Immature natural killer cell (primary cell): ENCODE results near the gene TLK1. TPM values are rescaled to one million over a fixed set of nuclear protein-coding genes. Genes with fewer than 3 reads are reported as not detected.

Source experiments
- DNase-seq, 3 donors: peaks; one replicate each; pipeline ENCODE4 v3.0.0; 2022; ENCODE audit warnings: mixed read lengths in 1 of 3
- H3K27ac Mint-ChIP-seq, 6 donors: one replicate each; pipeline ENCODE4 v1.8.0; 2020; ENCODE audit warnings: mixed read lengths in 6 of 6, mild to moderate bottlenecking in 5 of 6, inconsistent platforms in 4 of 6, moderate library complexity in 3 of 6
- H3K27me3 Mint-ChIP-seq, 3 donors: one replicate each; pipeline ENCODE4 v1.8.0; 2020 to 2021; ENCODE audit warnings: low read depth in 3 of 3, mild to moderate bottlenecking in 3 of 3, mixed read lengths in 3 of 3, moderate library complexity in 3 of 3, inconsistent platforms in 1 of 3
- H3K36me3 Mint-ChIP-seq, 3 donors: one replicate each; pipeline ENCODE4 v1.8.0; 2020; ENCODE audit warnings: mixed read lengths in 3 of 3, inconsistent platforms in 2 of 3, mild to moderate bottlenecking in 2 of 3
- H3K4me1 Mint-ChIP-seq, 2 donors: one replicate each; pipeline ENCODE4 v1.8.0; 2020; ENCODE audit warnings: inconsistent platforms in 2 of 2, mild to moderate bottlenecking in 2 of 2, mixed read lengths in 2 of 2, moderate library complexity in 1 of 2
- H3K4me3 Mint-ChIP-seq, 5 donors: one replicate each; pipeline ENCODE4 v1.8.0; 2020; ENCODE audit warnings: mild to moderate bottlenecking in 5 of 5, mixed read lengths in 5 of 5, inconsistent platforms in 3 of 5, moderate library complexity in 3 of 5
- H3K9me3 Mint-ChIP-seq, 6 donors: one replicate each; pipeline ENCODE4 v1.8.0; 2020; ENCODE audit warnings: mild to moderate bottlenecking in 6 of 6, mixed read lengths in 6 of 6, inconsistent platforms in 4 of 6, moderate library complexity in 3 of 6
- polyA plus RNA-seq, 3 donors: library from polyadenylated mRNA; unstranded; fragments of 300-500 nt; fragmentation: Illumina TruSeq; gene quantifications; one replicate each; pipeline ENCODE4 v1.2.3, GENCODE V29; 2021

Gene TLK1
- polyA plus RNA-seq, 3 donors from 2014 or later, result 6.9 to 53.1 (median 26.2) TPM

- Mint-ChIP-seq H3K4me1 (no peaks in the 10 kb centered on the region), H3K27me3 (peaks cover 3 to 7% (median 4%) of the 10 kb centered on the region in 3 donors), H3K36me3 (no peaks in the 10 kb centered on the region), H3K9me3 (no peaks in the 10 kb centered on the region), H3K27ac (no peak overlapping the region), H3K4me3 (no peak overlapping the region)
- no peak for DNase-seq
These were observed 20.7 kb upstream of the TLK1 start for GRCh38 chr2:171181064-171182049.

- Mint-ChIP-seq H3K4me3 (no peak overlapping the region), H3K4me1 (no peaks in the 10 kb centered on the region), H3K27ac (no peak overlapping the region), H3K27me3 (peaks cover 3 to 9% (median 4%) of the 10 kb centered on the region in 3 donors), H3K36me3 (no peaks in the 10 kb centered on the region), H3K9me3 (no peaks in the 10 kb centered on the region)
- no peak for DNase-seq
These were observed 19.7 kb upstream of the TLK1 start for GRCh38 chr2:171180229-171180930.

GRCh38 chr2:171178993-171179392, 18.3 kb upstream of the TLK1 start:
- no peak for DNase-seq
- H3K4me3 Mint-ChIP-seq, result no peak overlapping the region
- no peak overlapping the region for H3K27ac Mint-ChIP-seq
- H3K27me3 Mint-ChIP-seq, result peaks cover 2 to 7% (median 3%) of the 10 kb centered on the region in 3 donors
- no peaks in the 10 kb centered on the region for H3K9me3 Mint-ChIP-seq
- no peaks in the 10 kb centered on the region for H3K4me1 Mint-ChIP-seq
- no peaks in the 10 kb centered on the region for H3K36me3 Mint-ChIP-seq

- H3K27me3 Mint-ChIP-seq, result peaks cover 2 to 5% (median 2%) of the 10 kb centered on the region in 3 donors
- DNase-seq, result no peak
- no peak overlapping the region for H3K27ac Mint-ChIP-seq
- no peak overlapping the region for H3K4me3 Mint-ChIP-seq
- H3K9me3 Mint-ChIP-seq, result no peaks in the 10 kb centered on the region
- no peaks in the 10 kb centered on the region for H3K4me1 Mint-ChIP-seq
- no peaks in the 10 kb centered on the region for H3K36me3 Mint-ChIP-seq
These were observed 15.8 kb upstream of the TLK1 start for GRCh38 chr2:171176516-171176915.

- Mint-ChIP-seq H3K4me1 (no peaks in the 10 kb centered on the region), H3K27ac (no peak overlapping the region), H3K9me3 (no peaks in the 10 kb centered on the region), H3K36me3 (no peaks in the 10 kb centered on the region), H3K27me3 (peaks cover 2 to 11% (median 7%) of the 10 kb centered on the region in 3 donors), H3K4me3 (no peak overlapping the region)
- no peak for DNase-seq
These were observed 13.4 kb upstream of the TLK1 start for GRCh38 chr2:171174075-171174474.

- no peaks in the 10 kb centered on the region for H3K4me1 Mint-ChIP-seq
- peaks cover 2 to 11% (median 11%) of the 10 kb centered on the region in 3 donors for H3K27me3 Mint-ChIP-seq
- no peak overlapping the region for H3K4me3 Mint-ChIP-seq
- no peak for DNase-seq
- H3K36me3 Mint-ChIP-seq, result no peaks in the 10 kb centered on the region
- H3K27ac Mint-ChIP-seq, result no peak overlapping the region
- H3K9me3 Mint-ChIP-seq, result no peaks in the 10 kb centered on the region
These were observed 12.4 kb upstream of the TLK1 start for GRCh38 chr2:171173087-171173486.

- peaks cover 2 to 13% (median 11%) of the 10 kb centered on the region in 3 donors for H3K27me3 Mint-ChIP-seq
- no peaks in the 10 kb centered on the region for H3K36me3 Mint-ChIP-seq
- no peak for DNase-seq
- H3K27ac Mint-ChIP-seq, result no peak overlapping the region
- no peaks in the 10 kb centered on the region for H3K9me3 Mint-ChIP-seq
- H3K4me1 Mint-ChIP-seq, result no peaks in the 10 kb centered on the region
- H3K4me3 Mint-ChIP-seq, result no peak overlapping the region
These were observed 11.1 kb upstream of the TLK1 start for GRCh38 chr2:171171808-171172207.

GRCh38 chr2:171169839-171170238, 9.1 kb upstream of the TLK1 start:
- Mint-ChIP-seq H3K27ac (no peak overlapping the region), H3K27me3 (peaks cover 2 to 13% (median 5%) of the 10 kb centered on the region in 3 donors), H3K4me1 (no peaks in the 10 kb centered on the region), H3K4me3 (no peak overlapping the region), H3K36me3 (no peaks in the 10 kb centered on the region), H3K9me3 (no peaks in the 10 kb centered on the region)
- no peak for DNase-seq

GRCh38 chr2:171169333-171169732, 8.6 kb upstream of the TLK1 start:
- Mint-ChIP-seq H3K9me3 (no peaks in the 10 kb centered on the region), H3K27me3 (peaks cover under 1 to 13% (median 5%) of the 10 kb centered on the region in 3 donors), H3K27ac (no peak overlapping the region), H3K36me3 (no peaks in the 10 kb centered on the region), H3K4me3 (no peak overlapping the region), H3K4me1 (no peaks in the 10 kb centered on the region)
- no peak for DNase-seq

GRCh38 chr2:171167352-171167997, 6.8 kb upstream of the TLK1 start:
- Mint-ChIP-seq H3K27me3 (peaks cover 0 to 13% (median 5%) of the 10 kb centered on the region in 3 donors), H3K27ac (no peak overlapping the region), H3K9me3 (no peaks in the 10 kb centered on the region), H3K36me3 (no peaks in the 10 kb centered on the region), H3K4me3 (no peak overlapping the region), H3K4me1 (no peaks in the 10 kb centered on the region)
- no peak for DNase-seq

- no peak overlapping the region for H3K27ac Mint-ChIP-seq
- no peak overlapping the region for H3K4me3 Mint-ChIP-seq
- peaks cover 3 to 5% of the 10 kb centered on the region in 2 donors for H3K4me1 Mint-ChIP-seq
- H3K27me3 Mint-ChIP-seq, result peaks cover 0 to 16% (median 5%) of the 10 kb centered on the region in 3 donors
- H3K36me3 Mint-ChIP-seq, result no peaks in the 10 kb centered on the region
- DNase-seq, result no peak
- H3K9me3 Mint-ChIP-seq, result no peaks in the 10 kb centered on the region
These were observed 5.8 kb upstream of the TLK1 start for GRCh38 chr2:171166328-171166983.

- peaks cover 7 to 11% of the 10 kb centered on the region in 2 donors for H3K4me1 Mint-ChIP-seq
- H3K27ac Mint-ChIP-seq, result no peak overlapping the region
- H3K27me3 Mint-ChIP-seq, result peaks cover 0 to 20% (median 3%) of the 10 kb centered on the region in 3 donors
- H3K4me3 Mint-ChIP-seq, result no peak overlapping the region
- no peaks in the 10 kb centered on the region for H3K36me3 Mint-ChIP-seq
- DNase-seq, result no peak
- no peaks in the 10 kb centered on the region for H3K9me3 Mint-ChIP-seq
These were observed 5.3 kb upstream of the TLK1 start for GRCh38 chr2:171165967-171166327.

GRCh38 chr2:171163261-171163660, 2.6 kb upstream of the TLK1 start:
- DNase-seq, result no peak
- Mint-ChIP-seq H3K36me3 (no peaks in the 10 kb centered on the region), H3K27me3 (peaks cover 4 to 19% (median 7%) of the 10 kb centered on the region in 3 donors), H3K9me3 (no peaks in the 10 kb centered on the region), H3K4me1 (peaks cover 21 to 25% of the 10 kb centered on the region in 2 donors), H3K27ac (no peak overlapping the region), H3K4me3 (no peak overlapping the region)
